ENCODE results near the gene TEPSIN. TPM values are rescaled to one million over a fixed set of nuclear protein-coding genes. Genes with fewer than 3 reads are reported as not detected.

Gene TEPSIN
- 17.7 TPM for polyA plus RNA-seq (2013, experiment 1 of 2)
- polyA plus RNA-seq (2013, experiment 2 of 2) = 18.9 TPM

GRCh38 chr17:81238815-81239713 is at the start of gene TEPSIN, which contains the start of gene NDUFAF8:
Gene TEPSIN (minus strand): TSS chr17:81239055. CDS start chr17:81239033, 22 bp downstream.
Gene NDUFAF8 (plus strand): TSS chr17:81239318. CDS start chr17:81239364, 46 bp downstream.
- peak within 1 kb of the TSS; percentile 69 for H2BK5ac ChIP-seq (ENCODE audit: low read depth, low read length, poor library complexity, severe bottlenecking)

GRCh38 chr17:81287741-81288430 is 49.0 kb upstream of the TEPSIN start:
- no peak overlapping the region for H2BK5ac ChIP-seq (ENCODE audit: low read depth, low read length, poor library complexity, severe bottlenecking)
- no peak overlapping the region for H3K18ac ChIP-seq (ENCODE audit: low read depth in 1 of 2, low read length in 2 of 2)
- no peak overlapping the region for H4K8ac ChIP-seq (ENCODE audit: low read length)
- H3K27me3 ChIP-seq (ENCODE audit: control insufficient read depth in 1 of 2, insufficient read depth in 1 of 2, low read length in 2 of 2) = no peaks in the 10 kb centered on the region
- H3K79me1 ChIP-seq (replicated peaks; ENCODE audit: low read length, poor library complexity, severe bottlenecking) = peaks cover 51% of the 10 kb centered on the region
- no peak overlapping the region for H2BK120ac ChIP-seq (ENCODE audit: low read depth, low read length)
- peaks cover 10% of the 10 kb centered on the region for H3K4me1 ChIP-seq (ENCODE audit: control insufficient read depth, insufficient read depth, low read depth, low read length)
- H3K9me3 ChIP-seq (ENCODE audit: control insufficient read depth, low read length) = no peaks in the 10 kb centered on the region
- no peak for DNase-seq
- H3K27ac ChIP-seq (ENCODE audit: low read length, poor library complexity, severe bottlenecking) = no peak overlapping the region
- no peak overlapping the region for H2BK12ac ChIP-seq (ENCODE audit: low read length in 2 of 2)
- H3K14ac ChIP-seq (ENCODE audit: low read length in 2 of 2) = no peak overlapping the region
- 98% methylated on average over 16 of the region's 16 CpGs for WGBS
- H3K4me3 ChIP-seq (ENCODE audit: insufficient read depth in 1 of 2, low read depth in 1 of 2, low read length in 2 of 2) = no peak overlapping the region
- H3K9ac ChIP-seq (ENCODE audit: low read length) = no peak overlapping the region
- H3K4me2 ChIP-seq (ENCODE audit: low read length, poor library complexity, severe bottlenecking) = no peak overlapping the region
- no peak overlapping the region for H4K91ac ChIP-seq (ENCODE audit: low read length)
- no peak overlapping the region for H3K23ac ChIP-seq (ENCODE audit: low read length in 2 of 2)
- no peak overlapping the region for H2AK5ac ChIP-seq (ENCODE audit: low read length, severe bottlenecking)
- H2BK15ac ChIP-seq (ENCODE audit: low read depth, poor library complexity, severe bottlenecking) = no peak overlapping the region
- peaks cover 22 to 58% of the 10 kb centered on the region in 2 experiments for H3K36me3 ChIP-seq (ENCODE audit: control insufficient read depth in 1 of 2, insufficient read depth in 2 of 2, low read depth in 1 of 2, low read length in 2 of 2)
- H2AFZ ChIP-seq (ENCODE audit: low read depth, low read length) = no peak overlapping the region
- no peak overlapping the region for H3K4ac ChIP-seq (ENCODE audit: low read depth in 1 of 2, low read length in 2 of 2)

More at GRCh38 chr17:81238815-81239713, at the start of gene TEPSIN, which contains the start of gene NDUFAF8:
- H2BK120ac ChIP-seq (ENCODE audit: low read depth, low read length) = peak within 1 kb of the TSS; percentile 43
- peak within 1 kb of the TSS; percentile 84 to 88 for H3K4ac ChIP-seq (ENCODE audit: low read depth in 1 of 2, low read length in 2 of 2)
- H3K27me3 ChIP-seq (ENCODE audit: control insufficient read depth in 1 of 2, insufficient read depth in 1 of 2, low read length in 2 of 2) = no peaks in the 10 kb centered on the region
- peak within 1 kb of the TSS in 1 of 2 experiments; percentile 21 for H2BK12ac ChIP-seq (ENCODE audit: low read length in 2 of 2)
- H3K4me3 ChIP-seq (ENCODE audit: insufficient read depth in 1 of 2, low read depth in 1 of 2, low read length in 2 of 2) = peak within 1 kb of the TSS; percentile 94 to 98
- peak within 1 kb of the TSS; percentile 13 for H2AK5ac ChIP-seq (ENCODE audit: low read length, severe bottlenecking)
- H4K8ac ChIP-seq (ENCODE audit: low read length) = peak within 1 kb of the TSS; percentile 92
- DNase-seq = peak; percentile 100
- H3K23ac ChIP-seq (ENCODE audit: low read length in 2 of 2) = peak within 1 kb of the TSS in 1 of 2 experiments; percentile 99
- H3K4me1 ChIP-seq (ENCODE audit: control insufficient read depth, insufficient read depth, low read depth, low read length) = peaks cover 43% of the 10 kb centered on the region
- under 1% methylated on average over 90 of the region's 100 CpGs for WGBS
- H3K79me1 ChIP-seq (replicated peaks; ENCODE audit: low read length, poor library complexity, severe bottlenecking) = peaks cover 64% of the 10 kb centered on the region
- peak within 1 kb of the TSS in 1 of 2 experiments; percentile 94 for H3K14ac ChIP-seq (ENCODE audit: low read length in 2 of 2)
- peak within 1 kb of the TSS; percentile 56 for H2BK15ac ChIP-seq (ENCODE audit: low read depth, poor library complexity, severe bottlenecking)
- peaks cover 17 to 59% of the 10 kb centered on the region in 2 experiments for H3K36me3 ChIP-seq (ENCODE audit: control insufficient read depth in 1 of 2, insufficient read depth in 2 of 2, low read depth in 1 of 2, low read length in 2 of 2)
- H3K9me3 ChIP-seq (ENCODE audit: control insufficient read depth, low read length) = no peaks in the 10 kb centered on the region
- peak within 1 kb of the TSS; percentile 73 for H3K27ac ChIP-seq (ENCODE audit: low read length, poor library complexity, severe bottlenecking)
- peak within 1 kb of the TSS; percentile 93 for H3K9ac ChIP-seq (ENCODE audit: low read length)
- H2AFZ ChIP-seq (ENCODE audit: low read depth, low read length) = peak within 1 kb of the TSS; percentile 83
- H4K91ac ChIP-seq (ENCODE audit: low read length) = peak within 1 kb of the TSS; percentile 94
- peak within 1 kb of the TSS; percentile 92 for H3K4me2 ChIP-seq (ENCODE audit: low read length, poor library complexity, severe bottlenecking)
- peak within 1 kb of the TSS; percentile 76 to 92 for H3K18ac ChIP-seq (ENCODE audit: low read depth in 1 of 2, low read length in 2 of 2)

- H4K91ac ChIP-seq (ENCODE audit: low read length) = no peak overlapping the region
- no peak overlapping the region for H3K27ac ChIP-seq (ENCODE audit: low read length, poor library complexity, severe bottlenecking)
- H2BK12ac ChIP-seq (ENCODE audit: low read length in 2 of 2) = no peak overlapping the region
- no peak overlapping the region for H4K8ac ChIP-seq (ENCODE audit: low read length)
- no peak overlapping the region for H3K4me2 ChIP-seq (ENCODE audit: low read length, poor library complexity, severe bottlenecking)
- peaks cover 6% of the 10 kb centered on the region for H3K4me1 ChIP-seq (ENCODE audit: control insufficient read depth, insufficient read depth, low read depth, low read length)
- no peaks in the 10 kb centered on the region for H3K27me3 ChIP-seq (ENCODE audit: control insufficient read depth in 1 of 2, insufficient read depth in 1 of 2, low read length in 2 of 2)
- peaks cover 28 to 62% of the 10 kb centered on the region in 2 experiments for H3K36me3 ChIP-seq (ENCODE audit: control insufficient read depth in 1 of 2, insufficient read depth in 2 of 2, low read depth in 1 of 2, low read length in 2 of 2)
- no peak for DNase-seq
- no peak overlapping the region for H3K14ac ChIP-seq (ENCODE audit: low read length in 2 of 2)
- no peak overlapping the region for H3K9ac ChIP-seq (ENCODE audit: low read length)
- H2AK5ac ChIP-seq (ENCODE audit: low read length, severe bottlenecking) = no peak overlapping the region
- H3K9me3 ChIP-seq (ENCODE audit: control insufficient read depth, low read length) = no peaks in the 10 kb centered on the region
- H3K18ac ChIP-seq (ENCODE audit: low read depth in 1 of 2, low read length in 2 of 2) = no peak overlapping the region
- H3K4me3 ChIP-seq (ENCODE audit: insufficient read depth in 1 of 2, low read depth in 1 of 2, low read length in 2 of 2) = no peak overlapping the region
- no peak overlapping the region for H3K4ac ChIP-seq (ENCODE audit: low read depth in 1 of 2, low read length in 2 of 2)
- H3K23ac ChIP-seq (ENCODE audit: low read length in 2 of 2) = no peak overlapping the region
- WGBS = 96% methylated on average over 21 of the region's 21 CpGs
- no peak overlapping the region for H2AFZ ChIP-seq (ENCODE audit: low read depth, low read length)
- peaks cover 54% of the 10 kb centered on the region for H3K79me1 ChIP-seq (replicated peaks; ENCODE audit: low read length, poor library complexity, severe bottlenecking)
- H2BK5ac ChIP-seq (ENCODE audit: low read depth, low read length, poor library complexity, severe bottlenecking) = no peak overlapping the region
- no peak overlapping the region for H2BK15ac ChIP-seq (ENCODE audit: low read depth, poor library complexity, severe bottlenecking)
- no peak overlapping the region for H2BK120ac ChIP-seq (ENCODE audit: low read depth, low read length)
Observed at GRCh38 chr17:81287152-81287551, 48.3 kb upstream of the TEPSIN start.

Measured in mesenchymal stem cell (in vitro differentiated cells and primary cell).